SK-N-MC (cell line): ENCODE measurements around the gene RNMT.

ENCODE experiments used
- EZH2 ChIP-seq: fragments of 200-600 bp; sonication (generic); IDR thresholded peaks from one replicate; pipeline ENCODE4 v1.6.1; 2017; ENCODE audit warnings: antibody characterized with exemption
- FOXP2 ChIP-seq: optimal IDR thresholded peaks from 2 replicates; pipeline ENCODE3; 2011; ENCODE audit warnings: mild to moderate bottlenecking, moderate library complexity; ENCODE audit not compliant: insufficient read depth; ENCODE audit errors: extremely low read length, control extremely low read depth
- POLR2AphosphoS5 ChIP-seq: IDR thresholded peaks from 2 replicates; pipeline ENCODE4 v1.6.1; 2012; ENCODE audit warnings: mild to moderate bottlenecking, low read depth, low read length, borderline replicate concordance

GRCh38 chr18:13688191-13689136 lies 38.0 kb upstream of the RNMT start:
- TF ChIP-seq POLR2AphosphoS5 (no peak), EZH2 (no peak), FOXP2 (no peak)
